Thyroid gland (tissue), 4 donors: ENCODE measurements around the gene ABHD1.

Experiments used
- CTCF ChIP-seq, 6 experiments: fragments of 200-600 bp in 3 of 6; fragments of 450-650 bp in 3 of 6; sonication (generic) in 3 of 6; IDR thresholded peaks; one replicate each; pipeline ENCODE4 v1.5.1; 2016 to 2019; ENCODE audit warnings: antibody characterized with exemption in 6 of 6, mild to moderate bottlenecking in 2 of 6, inconsistent platforms in 1 of 6, moderate library complexity in 1 of 6
- POLR2A ChIP-seq, 2 donors: fragments of 450-650 bp; IDR thresholded peaks; one replicate each; pipeline ENCODE4 v1.6.1; 2017; ENCODE audit warnings: antibody characterized with exemption in 2 of 2, mild to moderate bottlenecking in 2 of 2, moderate library complexity in 1 of 2

GRCh38 chr2:27115519-27115918 lies 8.1 kb upstream of the ABHD1 start:
- TF ChIP-seq CTCF (IDR thresholded peaks at IDR 0.05), result no peak
- TF ChIP-seq POLR2A (IDR thresholded peaks at IDR 0.05), result no peak
